Thyroid gland (tissue), 4 donors: ENCODE results near the gene P3H3.

Experiments
- POLR2A ChIP-seq, 2 donors: fragments of 450-650 bp; IDR thresholded peaks; one replicate each; pipeline ENCODE4 v1.6.1; 2017; ENCODE audit warnings: antibody characterized with exemption in 2 of 2, mild to moderate bottlenecking in 2 of 2, moderate library complexity in 1 of 2
- TF ChIP-seq, protein P1 (sequence below), 6 experiments: fragments of 200-600 bp in 3 of 6; fragments of 450-650 bp in 3 of 6; sonication (generic) in 3 of 6; IDR thresholded peaks; one replicate each; pipeline ENCODE4 v1.5.1; 2016 to 2019; ENCODE audit warnings: antibody characterized with exemption in 6 of 6, mild to moderate bottlenecking in 2 of 6, inconsistent platforms in 1 of 6, moderate library complexity in 1 of 6

DNA sequence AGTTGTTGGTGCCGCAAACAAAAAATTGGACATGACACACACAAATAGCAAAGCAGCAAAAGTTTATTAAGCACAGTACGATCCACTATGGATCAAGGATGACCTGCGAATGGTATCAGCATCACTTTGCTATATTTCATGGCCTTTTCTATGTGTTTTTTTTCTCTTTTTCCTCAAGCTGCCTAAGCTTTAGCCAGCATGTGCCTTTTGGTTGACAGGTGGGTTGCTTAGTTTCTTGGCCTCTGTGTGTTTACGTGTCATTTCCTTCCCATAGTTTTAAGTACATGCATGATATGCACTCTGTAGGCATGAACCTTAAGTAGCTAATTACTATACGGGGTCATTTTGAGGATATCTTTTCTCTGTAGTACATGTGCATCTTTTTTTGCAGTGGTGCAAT, 29.1 kb upstream of the P3H3 start:
- TF ChIP-seq, protein P1, sequence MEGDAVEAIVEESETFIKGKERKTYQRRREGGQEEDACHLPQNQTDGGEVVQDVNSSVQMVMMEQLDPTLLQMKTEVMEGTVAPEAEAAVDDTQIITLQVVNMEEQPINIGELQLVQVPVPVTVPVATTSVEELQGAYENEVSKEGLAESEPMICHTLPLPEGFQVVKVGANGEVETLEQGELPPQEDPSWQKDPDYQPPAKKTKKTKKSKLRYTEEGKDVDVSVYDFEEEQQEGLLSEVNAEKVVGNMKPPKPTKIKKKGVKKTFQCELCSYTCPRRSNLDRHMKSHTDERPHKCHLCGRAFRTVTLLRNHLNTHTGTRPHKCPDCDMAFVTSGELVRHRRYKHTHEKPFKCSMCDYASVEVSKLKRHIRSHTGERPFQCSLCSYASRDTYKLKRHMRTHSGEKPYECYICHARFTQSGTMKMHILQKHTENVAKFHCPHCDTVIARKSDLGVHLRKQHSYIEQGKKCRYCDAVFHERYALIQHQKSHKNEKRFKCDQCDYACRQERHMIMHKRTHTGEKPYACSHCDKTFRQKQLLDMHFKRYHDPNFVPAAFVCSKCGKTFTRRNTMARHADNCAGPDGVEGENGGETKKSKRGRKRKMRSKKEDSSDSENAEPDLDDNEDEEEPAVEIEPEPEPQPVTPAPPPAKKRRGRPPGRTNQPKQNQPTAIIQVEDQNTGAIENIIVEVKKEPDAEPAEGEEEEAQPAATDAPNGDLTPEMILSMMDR (IDR thresholded peaks at IDR 0.05): no peak
- no peak for TF ChIP-seq POLR2A (IDR thresholded peaks at IDR 0.05)
